Nephron progenitor cell (in vitro differentiated cells): Measurements from ENCODE around the gene OLFML1.

ENCODE experiments used
- DNase-seq: peaks from one replicate; pipeline ENCODE4 v3.0.0; 2021
- H3K27ac Mint-ChIP-seq: 2 replicates; pipeline ENCODE4 v1.8.0; 2021; ENCODE audit warnings: mild to moderate bottlenecking, moderate library complexity, mixed read lengths
- H3K27me3 Mint-ChIP-seq: 2 replicates; pipeline ENCODE4 v1.8.0; 2021; ENCODE audit warnings: mild to moderate bottlenecking, low read depth, mixed read lengths; ENCODE audit not compliant: poor library complexity
- H3K36me3 Mint-ChIP-seq: 2 replicates; pipeline ENCODE4 v1.8.0; 2021; ENCODE audit warnings: low read depth, mixed read lengths
- H3K4me1 Mint-ChIP-seq: 2 replicates; pipeline ENCODE4 v1.8.0; 2021; ENCODE audit warnings: mixed read lengths
- H3K4me3 Mint-ChIP-seq: 2 replicates; pipeline ENCODE4 v1.8.0; 2021; ENCODE audit warnings: mild to moderate bottlenecking, moderate library complexity, mixed read lengths
- H3K9me3 Mint-ChIP-seq: 2 replicates; pipeline ENCODE4 v1.8.0; 2021; ENCODE audit warnings: mild to moderate bottlenecking, moderate library complexity, mixed read lengths
- TF ChIP-seq, protein P1 (sequence below): fragments of 200-600 bp; sonication (generic); IDR thresholded peaks from 2 replicates; pipeline ENCODE4 v1.5.0; 2021; ENCODE audit warnings: antibody characterized with exemption

The OLFML1 gene

GRCh38 chr11:7489376-7489775 is 4.1 kb downstream of the OLFML1 start:
- Mint-ChIP-seq H3K27me3 (peaks cover 3% of the 10 kb centered on the region), H3K4me1 (peaks cover 19% of the 10 kb centered on the region), H3K27ac (no peak overlapping the region), H3K4me3 (no peak overlapping the region), H3K36me3 (no peaks in the 10 kb centered on the region), H3K9me3 (no peaks in the 10 kb centered on the region)
- TF ChIP-seq, protein P1, sequence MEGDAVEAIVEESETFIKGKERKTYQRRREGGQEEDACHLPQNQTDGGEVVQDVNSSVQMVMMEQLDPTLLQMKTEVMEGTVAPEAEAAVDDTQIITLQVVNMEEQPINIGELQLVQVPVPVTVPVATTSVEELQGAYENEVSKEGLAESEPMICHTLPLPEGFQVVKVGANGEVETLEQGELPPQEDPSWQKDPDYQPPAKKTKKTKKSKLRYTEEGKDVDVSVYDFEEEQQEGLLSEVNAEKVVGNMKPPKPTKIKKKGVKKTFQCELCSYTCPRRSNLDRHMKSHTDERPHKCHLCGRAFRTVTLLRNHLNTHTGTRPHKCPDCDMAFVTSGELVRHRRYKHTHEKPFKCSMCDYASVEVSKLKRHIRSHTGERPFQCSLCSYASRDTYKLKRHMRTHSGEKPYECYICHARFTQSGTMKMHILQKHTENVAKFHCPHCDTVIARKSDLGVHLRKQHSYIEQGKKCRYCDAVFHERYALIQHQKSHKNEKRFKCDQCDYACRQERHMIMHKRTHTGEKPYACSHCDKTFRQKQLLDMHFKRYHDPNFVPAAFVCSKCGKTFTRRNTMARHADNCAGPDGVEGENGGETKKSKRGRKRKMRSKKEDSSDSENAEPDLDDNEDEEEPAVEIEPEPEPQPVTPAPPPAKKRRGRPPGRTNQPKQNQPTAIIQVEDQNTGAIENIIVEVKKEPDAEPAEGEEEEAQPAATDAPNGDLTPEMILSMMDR: no peak
- DNase-seq: no peak

- no peaks in the 10 kb centered on the region for H3K9me3 Mint-ChIP-seq
- H3K36me3 Mint-ChIP-seq: no peaks in the 10 kb centered on the region
- DNase-seq: no peak
- peaks cover 3% of the 10 kb centered on the region for H3K27me3 Mint-ChIP-seq
- no peak overlapping the region for H3K4me3 Mint-ChIP-seq
- H3K27ac Mint-ChIP-seq: no peak overlapping the region
- peaks cover 14% of the 10 kb centered on the region for H3K4me1 Mint-ChIP-seq
- TF ChIP-seq, protein P1: no peak
Measured at GRCh38 chr11:7490054-7490453, 4.7 kb downstream of the OLFML1 start.

DNA sequence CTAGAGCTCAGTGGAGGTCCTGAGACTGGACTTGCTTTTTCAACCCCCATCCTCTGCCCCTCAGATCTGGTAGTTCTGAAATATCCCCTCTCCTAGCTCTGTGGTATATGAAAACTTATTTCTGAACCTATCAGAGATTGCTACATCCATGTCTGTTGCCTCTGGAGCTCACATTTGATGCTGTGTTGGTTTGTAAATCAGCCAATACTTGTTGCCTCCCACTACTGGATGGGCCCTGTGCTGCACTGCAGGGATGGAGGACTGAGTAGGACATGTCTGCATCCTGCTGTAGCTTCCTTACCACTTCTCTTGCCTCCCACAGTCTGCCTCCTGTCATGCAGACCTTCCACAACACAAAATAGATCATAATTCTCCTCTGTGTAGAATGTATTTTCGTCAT is 5.2 kb downstream of the OLFML1 start:
- Mint-ChIP-seq H3K4me3 (no peak overlapping the region), H3K27ac (no peak overlapping the region), H3K4me1 (peaks cover 10% of the 10 kb centered on the region), H3K36me3 (no peaks in the 10 kb centered on the region), H3K9me3 (no peaks in the 10 kb centered on the region), H3K27me3 (peaks cover 3% of the 10 kb centered on the region)
- TF ChIP-seq, protein P1: no peak
- no peak for DNase-seq

DNA sequence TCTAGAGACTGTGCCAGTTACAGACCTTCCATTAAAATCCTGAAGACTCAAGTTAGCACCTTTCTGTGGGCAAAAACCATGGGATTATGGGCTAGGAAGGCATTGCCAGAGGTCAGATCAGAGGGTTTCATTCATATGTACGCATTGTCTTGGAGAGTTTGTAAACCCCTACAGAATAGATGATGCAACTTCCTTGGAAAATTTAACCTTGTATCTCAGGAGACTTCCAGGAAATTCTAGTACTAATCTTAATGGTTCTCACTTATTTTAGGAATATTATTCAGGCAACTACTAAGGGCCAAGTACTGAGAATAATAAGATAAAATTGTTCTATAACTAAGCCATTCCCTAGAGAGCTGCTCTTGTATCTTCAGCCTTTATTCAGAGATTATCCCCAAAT is 6.9 kb downstream of the OLFML1 start:
- DNase-seq: no peak
- H3K9me3 Mint-ChIP-seq: no peaks in the 10 kb centered on the region
- H3K4me1 Mint-ChIP-seq: no peaks in the 10 kb centered on the region
- peaks cover 3% of the 10 kb centered on the region for H3K27me3 Mint-ChIP-seq
- no peaks in the 10 kb centered on the region for H3K36me3 Mint-ChIP-seq
- TF ChIP-seq, protein P1: no peak
- no peak overlapping the region for H3K27ac Mint-ChIP-seq
- H3K4me3 Mint-ChIP-seq: no peak overlapping the region

- no peaks in the 10 kb centered on the region for H3K9me3 Mint-ChIP-seq
- H3K27me3 Mint-ChIP-seq: no peaks in the 10 kb centered on the region
- H3K4me1 Mint-ChIP-seq: no peaks in the 10 kb centered on the region
- no peak for DNase-seq
- TF ChIP-seq, protein P1: no peak
- no peaks in the 10 kb centered on the region for H3K36me3 Mint-ChIP-seq
- no peak overlapping the region for H3K4me3 Mint-ChIP-seq
- H3K27ac Mint-ChIP-seq: no peak overlapping the region
Measured at GRCh38 chr11:7493670-7494069, 8.4 kb downstream of the OLFML1 start.

- Mint-ChIP-seq H3K27ac (no peak overlapping the region), H3K4me1 (peaks cover under 1% of the 10 kb centered on the region), H3K36me3 (no peaks in the 10 kb centered on the region), H3K9me3 (no peaks in the 10 kb centered on the region), H3K27me3 (no peaks in the 10 kb centered on the region), H3K4me3 (no peak overlapping the region)
- TF ChIP-seq, protein P1: no peak
- no peak for DNase-seq
Measured at GRCh38 chr11:7494086-7494745, 8.9 kb downstream of the OLFML1 start.
